22Rv1 (cell line): ENCODE data around the gene DCLK1.

Source experiments
- CTCF ChIP-seq: fragments of 450-650 bp; IDR thresholded peaks from 2 replicates; pipeline ENCODE4 v1.5.1; 2017; ENCODE audit warnings: mild to moderate bottlenecking
- ZFX ChIP-seq: fragments of 450-650 bp; IDR thresholded peaks from 2 replicates; pipeline ENCODE4 v1.6.1; 2017; ENCODE audit warnings: antibody characterized with exemption, borderline replicate concordance

- no peak for TF ChIP-seq CTCF
- TF ChIP-seq ZFX, result no peak
These were observed 205.5 kb downstream of the DCLK1 start for GRCh38 chr13:35925669-35926068.
